GM06990 (cell line): Measurements from ENCODE around the gene S1PR1.
A peak's percentile ranks its signal among the peaks of the same experiment; 100 is the strongest.

Source experiments
- DNase-seq: peaks from one replicate; pipeline ENCODE4 v3.0.0-alpha.2; 2011; ENCODE audit not compliant: insufficient read length; ENCODE audit errors: extremely low read depth
- H3K27me3 ChIP-seq: replicated peaks from 2 replicates; pipeline ENCODE4 v1.6.0; 2011; ENCODE audit warnings: low read length; ENCODE audit not compliant: control insufficient read depth, insufficient read depth
- H3K36me3 ChIP-seq: 2 replicates; pipeline ENCODE4 v1.5.1; 2011; ENCODE audit warnings: low read length; ENCODE audit not compliant: control insufficient read depth, insufficient read depth
- H3K4me3 ChIP-seq: replicated peaks from 2 replicates; pipeline ENCODE4 v1.5.1; 2011; ENCODE audit warnings: low read depth, mild to moderate bottlenecking, control low read depth, low read length
- TF ChIP-seq, protein P1 (sequence below): IDR thresholded peaks from 2 replicates; pipeline ENCODE4 v1.5.1; 2011; ENCODE audit warnings: low read length, control low read depth, mild to moderate bottlenecking, inconsistent platforms; ENCODE audit not compliant: insufficient read depth, poor library complexity, severe bottlenecking

S1PR1 gene

DNA sequence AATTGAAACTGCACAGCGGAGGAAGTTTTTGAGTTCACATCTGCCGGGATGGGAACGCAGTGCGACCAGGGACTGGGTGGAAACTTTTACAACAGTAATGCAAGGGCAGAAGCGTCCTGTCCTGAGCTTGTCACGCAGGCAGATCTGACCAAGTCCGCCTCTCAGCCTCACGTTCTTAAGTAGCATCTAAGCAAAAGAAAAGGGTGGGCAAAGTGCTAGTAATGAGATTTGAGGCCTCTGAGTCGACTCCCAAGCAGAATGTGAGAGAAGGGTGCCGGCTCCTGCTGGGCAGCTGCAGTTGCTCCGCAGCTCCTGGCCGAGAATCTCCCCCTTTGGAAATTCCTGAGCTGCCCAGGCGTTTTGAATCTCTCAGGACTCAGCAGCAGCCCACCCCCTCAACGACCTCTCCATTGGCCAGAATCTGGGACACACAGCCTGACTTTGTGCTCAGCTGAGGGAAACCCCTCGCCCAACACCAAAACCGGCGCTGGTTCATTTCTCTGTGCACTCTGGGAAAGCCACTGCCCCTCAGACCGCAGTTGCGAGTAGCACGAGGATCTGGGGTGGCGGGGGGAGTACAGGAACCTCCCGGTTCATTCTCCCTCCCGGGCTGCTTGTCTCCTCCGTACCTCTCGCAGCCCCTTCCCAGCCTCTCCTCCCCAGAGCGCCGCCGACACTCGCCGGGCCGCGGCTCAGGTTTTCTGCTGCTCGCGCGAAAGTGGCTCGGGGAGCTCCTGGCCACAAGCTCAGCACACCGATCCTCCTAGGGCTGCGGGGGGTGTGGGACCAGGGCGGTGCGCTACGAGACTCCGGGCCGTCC is 913 bp upstream of the S1PR1 start:
- DNase-seq: peak; percentile 83
- Histone ChIP-seq H3K27me3 (no peaks in the 10 kb centered on the region), H3K36me3 (peaks cover 12% of the 10 kb centered on the region), H3K4me3 (peak overlapping the region; percentile 87)
- TF ChIP-seq, protein P1, sequence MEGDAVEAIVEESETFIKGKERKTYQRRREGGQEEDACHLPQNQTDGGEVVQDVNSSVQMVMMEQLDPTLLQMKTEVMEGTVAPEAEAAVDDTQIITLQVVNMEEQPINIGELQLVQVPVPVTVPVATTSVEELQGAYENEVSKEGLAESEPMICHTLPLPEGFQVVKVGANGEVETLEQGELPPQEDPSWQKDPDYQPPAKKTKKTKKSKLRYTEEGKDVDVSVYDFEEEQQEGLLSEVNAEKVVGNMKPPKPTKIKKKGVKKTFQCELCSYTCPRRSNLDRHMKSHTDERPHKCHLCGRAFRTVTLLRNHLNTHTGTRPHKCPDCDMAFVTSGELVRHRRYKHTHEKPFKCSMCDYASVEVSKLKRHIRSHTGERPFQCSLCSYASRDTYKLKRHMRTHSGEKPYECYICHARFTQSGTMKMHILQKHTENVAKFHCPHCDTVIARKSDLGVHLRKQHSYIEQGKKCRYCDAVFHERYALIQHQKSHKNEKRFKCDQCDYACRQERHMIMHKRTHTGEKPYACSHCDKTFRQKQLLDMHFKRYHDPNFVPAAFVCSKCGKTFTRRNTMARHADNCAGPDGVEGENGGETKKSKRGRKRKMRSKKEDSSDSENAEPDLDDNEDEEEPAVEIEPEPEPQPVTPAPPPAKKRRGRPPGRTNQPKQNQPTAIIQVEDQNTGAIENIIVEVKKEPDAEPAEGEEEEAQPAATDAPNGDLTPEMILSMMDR: no peak

DNA sequence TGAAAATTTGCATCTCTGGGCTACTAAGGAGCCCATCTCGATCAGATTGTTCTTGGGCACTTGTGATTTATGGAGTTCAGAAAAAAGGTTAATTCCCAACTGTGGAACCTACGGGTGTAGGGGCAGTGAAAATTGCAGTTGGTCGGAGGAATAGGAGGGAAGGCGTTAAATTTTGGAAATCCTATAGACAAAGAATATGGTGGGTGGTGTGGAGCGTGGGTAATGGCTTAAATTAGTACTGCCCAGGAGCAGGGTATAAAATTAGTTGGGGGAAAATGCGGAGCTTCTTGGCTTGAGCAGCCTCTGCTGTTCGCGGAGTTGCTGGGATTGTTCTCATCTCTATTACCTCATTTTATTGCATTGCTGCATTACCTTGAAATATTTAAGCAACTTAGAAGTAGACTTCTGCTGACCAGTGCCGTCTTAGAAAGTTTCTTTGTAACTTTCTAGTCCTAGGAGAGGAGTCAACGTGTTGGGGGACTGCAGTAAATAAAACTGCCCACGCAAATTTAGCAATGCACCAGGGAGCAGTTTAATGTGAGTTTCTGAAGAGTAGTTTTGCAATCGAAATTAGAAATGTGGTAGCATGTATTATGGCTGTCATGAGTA is 514 bp downstream of the S1PR1 start:
- H3K4me3 ChIP-seq: peak overlapping the region; percentile 87

DNA sequence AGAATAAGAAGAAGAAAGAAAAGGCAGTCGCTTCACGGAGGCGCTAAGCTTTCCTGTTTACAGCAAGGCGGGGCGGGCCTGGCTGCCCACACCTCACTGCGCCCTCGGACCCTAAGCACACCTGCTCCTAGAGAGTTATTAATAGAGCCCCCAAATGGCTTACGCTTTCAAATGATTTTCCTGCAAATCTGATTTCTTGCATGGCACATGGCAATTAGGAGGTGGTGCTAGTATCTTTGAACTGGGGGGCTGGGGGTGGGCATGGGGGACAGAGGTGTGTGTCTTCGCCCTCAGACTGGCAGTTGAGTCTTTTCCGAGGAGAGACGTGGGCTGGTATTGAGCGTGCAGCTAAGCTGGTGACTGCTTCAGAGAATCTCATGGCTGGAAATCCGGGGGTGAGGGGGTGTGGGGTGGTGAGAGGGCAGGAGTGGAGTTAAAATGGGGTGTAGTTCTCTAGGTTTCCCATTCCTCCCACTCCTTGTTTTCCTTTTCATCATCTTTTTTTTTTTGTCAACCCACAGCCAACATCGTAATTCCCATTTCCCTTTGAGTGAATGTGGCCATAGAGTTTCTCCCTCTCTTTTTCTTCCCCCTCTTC is 1.3 kb downstream of the S1PR1 start:
- TF ChIP-seq, protein P1: no peak
- peak overlapping the region; percentile 87 for H3K4me3 ChIP-seq
- H3K36me3 ChIP-seq: peaks cover 15% of the 10 kb centered on the region
- no peaks in the 10 kb centered on the region for H3K27me3 ChIP-seq
- peak; percentile 75 for DNase-seq

More for the DNA sequence above, 514 bp downstream of the S1PR1 start:
- DNase-seq: no peak
- peaks cover 14% of the 10 kb centered on the region for H3K36me3 ChIP-seq
- TF ChIP-seq, protein P1: no peak
- H3K27me3 ChIP-seq: no peaks in the 10 kb centered on the region

DNA sequence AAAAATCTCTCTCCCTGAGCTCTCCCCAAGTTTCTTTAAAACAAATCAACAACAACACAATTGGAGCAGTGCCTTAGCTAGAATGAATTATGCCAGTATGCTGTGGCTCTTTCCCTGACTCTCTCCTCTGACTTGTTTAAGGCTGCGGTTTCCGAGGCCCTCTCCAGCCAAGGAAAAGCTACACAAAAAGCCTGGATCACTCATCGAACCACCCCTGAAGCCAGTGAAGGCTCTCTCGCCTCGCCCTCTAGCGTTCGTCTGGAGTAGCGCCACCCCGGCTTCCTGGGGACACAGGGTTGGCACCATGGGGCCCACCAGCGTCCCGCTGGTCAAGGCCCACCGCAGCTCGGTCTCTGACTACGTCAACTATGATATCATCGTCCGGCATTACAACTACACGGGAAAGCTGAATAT is 1.9 kb downstream of the S1PR1 start:
- peak overlapping the region; percentile 87 for H3K4me3 ChIP-seq

DNA sequence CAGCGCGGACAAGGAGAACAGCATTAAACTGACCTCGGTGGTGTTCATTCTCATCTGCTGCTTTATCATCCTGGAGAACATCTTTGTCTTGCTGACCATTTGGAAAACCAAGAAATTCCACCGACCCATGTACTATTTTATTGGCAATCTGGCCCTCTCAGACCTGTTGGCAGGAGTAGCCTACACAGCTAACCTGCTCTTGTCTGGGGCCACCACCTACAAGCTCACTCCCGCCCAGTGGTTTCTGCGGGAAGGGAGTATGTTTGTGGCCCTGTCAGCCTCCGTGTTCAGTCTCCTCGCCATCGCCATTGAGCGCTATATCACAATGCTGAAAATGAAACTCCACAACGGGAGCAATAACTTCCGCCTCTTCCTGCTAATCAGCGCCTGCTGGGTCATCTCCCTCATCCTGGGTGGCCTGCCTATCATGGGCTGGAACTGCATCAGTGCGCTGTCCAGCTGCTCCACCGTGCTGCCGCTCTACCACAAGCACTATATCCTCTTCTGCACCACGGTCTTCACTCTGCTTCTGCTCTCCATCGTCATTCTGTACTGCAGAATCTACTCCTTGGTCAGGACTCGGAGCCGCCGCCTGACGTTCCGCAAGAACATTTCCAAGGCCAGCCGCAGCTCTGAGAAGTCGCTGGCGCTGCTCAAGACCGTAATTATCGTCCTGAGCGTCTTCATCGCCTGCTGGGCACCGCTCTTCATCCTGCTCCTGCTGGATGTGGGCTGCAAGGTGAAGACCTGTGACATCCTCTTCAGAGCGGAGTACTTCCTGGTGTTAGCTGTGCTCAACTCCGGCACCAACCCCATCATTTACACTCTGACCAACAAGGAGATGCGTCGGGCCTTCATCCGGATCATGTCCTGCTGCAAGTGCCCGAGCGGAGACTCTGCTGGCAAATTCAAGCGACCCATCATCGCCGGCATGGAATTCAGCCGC is 2.5 kb downstream of the S1PR1 start:
- Histone ChIP-seq H3K36me3 (peaks cover 15% of the 10 kb centered on the region), H3K4me3 (peak overlapping the region; percentile 87), H3K27me3 (no peaks in the 10 kb centered on the region)
- DNase-seq: no peak
- TF ChIP-seq, protein P1: no peak

More for the DNA sequence above, 1.9 kb downstream of the S1PR1 start:
- no peaks in the 10 kb centered on the region for H3K27me3 ChIP-seq
- peaks cover 15% of the 10 kb centered on the region for H3K36me3 ChIP-seq
- TF ChIP-seq, protein P1: peak; percentile 96
- DNase-seq: peak; percentile 74
